ENCODE data around the gene KDM3B.

The KDM3B gene

GRCh38 chr5:138339091-138339456 lies 13.4 kb upstream of the KDM3B start:
- TF ChIP-seq ZNF274 (IDR thresholded peaks at IDR 0.05; ENCODE audit: low read depth, low read length), result no peak
- peak overlapping the region; percentile 81 for H3K4me3 ChIP-seq (ENCODE audit: low read length)

DNA sequence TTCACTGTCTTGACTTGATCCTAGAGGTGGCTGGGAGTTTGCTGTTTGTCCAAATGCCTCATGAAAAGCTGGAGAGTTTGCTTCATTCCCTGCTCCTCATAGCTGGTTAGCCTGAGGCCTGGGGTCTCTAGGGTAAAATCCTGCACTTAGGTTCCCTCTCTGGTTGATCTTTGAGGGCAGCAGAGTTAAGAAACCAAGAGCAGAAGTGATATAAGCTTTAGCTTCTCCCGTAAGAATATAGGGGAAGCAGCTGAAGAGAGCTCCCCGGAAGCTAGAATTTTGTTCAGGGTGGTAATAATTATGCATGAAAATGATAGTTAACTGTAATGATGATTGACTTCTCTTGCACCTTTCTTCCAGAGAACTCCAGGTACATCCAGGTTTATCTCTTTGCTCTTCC lies 13.0 kb upstream of the KDM3B start:
- peak overlapping the region; percentile 81 for H3K4me3 ChIP-seq (ENCODE audit: low read length)
- TF ChIP-seq ZNF274 (IDR thresholded peaks at IDR 0.05; ENCODE audit: low read depth, low read length), result no peak

DNA sequence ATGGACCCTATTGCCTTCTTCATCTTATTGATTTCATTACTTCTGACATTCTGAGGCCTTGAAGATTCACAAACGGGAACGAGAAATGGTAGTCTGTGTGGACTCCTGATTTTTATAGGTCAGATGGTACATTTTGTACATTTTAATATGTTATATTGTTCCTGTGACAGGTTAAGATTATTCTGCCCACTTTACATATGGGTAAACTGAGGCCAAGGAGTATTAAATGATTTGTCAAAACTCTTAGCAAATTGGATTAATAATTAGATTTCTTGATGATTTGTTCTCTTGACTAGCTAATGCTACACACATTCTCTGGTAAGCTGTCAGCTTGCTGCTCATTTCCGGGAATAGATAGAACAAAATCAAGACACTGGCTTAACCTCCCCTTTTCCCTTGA lies 12.5 kb upstream of the KDM3B start:
- peak overlapping the region; percentile 81 for H3K4me3 ChIP-seq (ENCODE audit: low read length)
- TF ChIP-seq ZNF274 (IDR thresholded peaks at IDR 0.05; ENCODE audit: low read depth, low read length), result no peak

DNA sequence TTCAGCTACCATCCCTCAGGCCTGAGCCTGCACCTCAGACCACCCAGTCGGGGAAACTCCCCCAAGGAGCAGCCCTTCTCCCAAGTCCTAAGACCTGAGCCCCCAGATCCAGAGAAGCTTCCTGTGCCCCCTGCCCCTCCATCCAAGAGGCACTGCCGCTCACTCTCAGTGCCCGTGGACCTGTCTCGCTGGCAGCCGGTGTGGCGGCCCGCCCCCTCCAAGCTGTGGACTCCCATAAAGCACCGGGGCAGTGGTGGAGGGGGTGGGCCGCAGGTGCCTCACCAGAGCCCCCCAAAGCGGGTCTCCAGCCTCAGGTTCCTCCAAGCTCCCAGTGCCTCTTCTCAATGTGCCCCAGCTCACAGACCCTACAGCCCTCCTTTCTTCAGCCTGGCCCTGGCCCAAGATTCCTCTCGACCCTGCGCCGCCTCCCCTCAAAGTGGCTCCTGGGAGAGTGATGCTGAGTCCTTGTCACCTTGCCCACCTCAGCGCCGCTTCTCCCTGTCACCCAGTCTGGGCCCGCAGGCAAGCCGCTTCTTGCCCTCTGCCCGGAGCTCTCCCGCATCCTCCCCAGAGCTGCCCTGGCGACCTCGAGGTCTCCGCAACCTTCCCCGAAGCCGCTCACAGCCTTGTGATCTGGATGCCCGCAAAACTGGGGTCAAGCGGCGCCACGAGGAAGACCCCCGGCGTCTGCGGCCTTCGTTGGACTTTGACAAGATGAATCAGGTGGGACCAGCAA lies 7.4 kb upstream of the KDM3B start:
- no peak overlapping the region for H3K4me3 ChIP-seq (ENCODE audit: low read length)
- TF ChIP-seq ZNF274 (IDR thresholded peaks at IDR 0.05; ENCODE audit: low read depth, low read length), result no peak

DNA sequence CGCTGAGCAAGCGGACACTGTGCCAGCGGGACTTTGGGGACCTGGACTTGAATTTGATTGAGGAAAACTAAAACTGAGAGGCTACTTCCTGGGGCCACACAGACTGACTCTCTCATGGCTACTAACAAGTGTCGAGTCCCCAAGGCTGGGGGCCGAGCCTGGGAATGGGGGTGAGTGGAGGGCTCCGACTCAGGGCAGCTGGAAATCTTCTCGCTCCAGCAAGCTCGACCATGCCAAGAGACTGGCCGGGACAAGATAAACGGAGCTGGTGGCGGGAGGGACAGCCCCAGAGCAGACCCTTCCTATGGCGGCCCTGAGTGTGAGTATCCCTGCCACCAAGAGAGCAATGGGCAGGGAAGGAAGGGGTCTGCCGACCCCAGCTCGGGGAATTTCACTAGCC lies 5.6 kb upstream of the KDM3B start:
- TF ChIP-seq ZNF274 (IDR thresholded peaks at IDR 0.05; ENCODE audit: low read depth, low read length), result no peak
- H3K4me3 ChIP-seq (ENCODE audit: low read length), result no peak overlapping the region

DNA sequence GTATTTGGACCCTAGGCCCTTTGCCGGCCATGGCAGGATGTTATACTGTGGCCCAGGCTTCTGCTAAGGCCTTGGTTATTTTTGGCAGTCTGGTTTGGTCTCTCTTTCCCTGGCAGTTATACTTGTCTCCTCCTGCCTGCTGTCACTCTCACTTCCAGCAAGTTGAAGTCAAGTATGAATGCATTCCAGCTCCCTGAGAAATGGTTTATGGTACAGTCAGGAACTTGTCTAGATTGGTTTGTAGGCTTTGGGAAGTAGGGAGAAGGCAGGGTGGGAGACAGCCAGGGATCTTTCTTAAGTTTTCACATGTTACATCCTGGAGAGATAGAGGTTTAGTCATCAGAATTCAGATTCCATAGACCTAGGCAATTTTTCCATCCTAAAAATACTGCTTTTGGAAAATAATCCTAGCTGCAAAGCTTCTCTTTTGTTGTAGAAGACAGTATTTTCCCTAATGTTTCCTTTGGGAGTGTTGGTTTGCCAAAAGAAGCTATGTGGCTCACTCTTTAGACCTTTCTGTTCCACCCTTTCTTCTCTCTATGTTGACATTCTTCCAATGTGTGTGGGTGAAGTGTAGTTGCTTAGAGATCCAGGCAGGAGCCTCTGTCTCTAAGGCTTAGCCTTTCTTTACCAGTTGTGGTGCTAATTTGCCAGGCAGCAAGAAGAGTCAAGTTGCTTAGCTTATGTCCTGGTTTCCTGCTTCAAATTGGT lies 2.5 kb upstream of the KDM3B start:
- TF ChIP-seq ZNF274 (IDR thresholded peaks at IDR 0.05; ENCODE audit: low read depth, low read length), result no peak
- H3K4me3 ChIP-seq (ENCODE audit: low read length), result no peak overlapping the region

DNA sequence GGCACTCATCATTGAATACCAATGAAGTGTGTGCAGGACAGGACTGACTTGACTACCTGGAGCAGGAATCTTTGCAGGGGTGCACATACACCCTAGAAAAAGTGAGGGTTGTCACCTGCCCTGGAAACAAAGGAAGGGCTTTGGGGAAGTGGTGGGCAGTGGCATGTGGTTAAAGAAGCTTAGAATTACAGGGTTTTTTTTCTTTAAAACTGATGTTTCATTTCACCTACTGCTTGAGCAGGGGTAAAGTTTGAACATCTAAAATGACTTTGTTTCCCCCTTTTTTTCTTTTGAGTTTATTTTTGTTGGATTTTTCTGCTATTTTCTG lies 2.0 kb upstream of the KDM3B start:
- no peak overlapping the region for H3K4me3 ChIP-seq (ENCODE audit: low read length)
- no peak for TF ChIP-seq ZNF274 (IDR thresholded peaks at IDR 0.05; ENCODE audit: low read depth, low read length)

DNA sequence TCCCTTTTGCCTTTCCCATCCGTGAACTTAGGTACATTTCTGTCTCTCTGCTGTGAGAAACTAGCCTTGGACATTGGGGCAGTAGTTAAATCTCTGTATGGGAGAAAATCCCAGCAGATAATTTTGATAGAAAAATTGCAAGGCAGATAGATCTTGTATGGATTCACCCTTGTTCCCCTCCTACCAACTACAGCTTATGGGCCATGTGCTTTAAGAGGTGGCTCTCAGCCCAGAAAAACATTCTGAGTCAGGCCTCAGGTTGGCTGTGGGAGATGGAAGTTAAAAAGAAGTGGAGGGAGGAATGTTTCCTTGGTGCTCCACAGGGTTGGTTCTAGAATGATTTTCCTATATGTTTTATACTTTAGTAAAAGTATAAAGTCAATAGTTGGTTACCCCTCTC lies 1.4 kb upstream of the KDM3B start:
- TF ChIP-seq ZNF274 (IDR thresholded peaks at IDR 0.05; ENCODE audit: low read depth, low read length), result no peak
- no peak overlapping the region for H3K4me3 ChIP-seq (ENCODE audit: low read length)

DNA sequence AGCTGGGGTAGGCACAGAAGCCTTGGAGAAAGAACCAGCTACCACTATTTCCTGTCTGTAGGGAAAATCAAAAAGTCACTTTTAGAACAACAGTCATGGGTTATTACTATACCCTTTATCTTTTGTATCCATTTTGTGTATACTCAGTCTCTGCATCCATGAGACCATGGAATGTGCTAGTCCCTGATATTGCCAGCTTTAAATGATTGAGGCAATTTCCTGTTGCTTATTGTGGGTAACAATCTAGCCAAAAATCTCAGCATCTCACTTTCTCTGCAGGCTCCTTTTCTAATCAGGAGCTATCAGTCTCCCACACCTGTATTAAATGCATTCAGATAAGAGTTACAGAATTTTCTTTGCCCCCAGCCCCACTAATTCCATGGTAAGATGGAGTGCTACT lies 968 bp upstream of the KDM3B start:
- TF ChIP-seq ZNF274 (IDR thresholded peaks at IDR 0.05; ENCODE audit: low read depth, low read length), result no peak
- no peak overlapping the region for H3K4me3 ChIP-seq (ENCODE audit: low read length)

DNA sequence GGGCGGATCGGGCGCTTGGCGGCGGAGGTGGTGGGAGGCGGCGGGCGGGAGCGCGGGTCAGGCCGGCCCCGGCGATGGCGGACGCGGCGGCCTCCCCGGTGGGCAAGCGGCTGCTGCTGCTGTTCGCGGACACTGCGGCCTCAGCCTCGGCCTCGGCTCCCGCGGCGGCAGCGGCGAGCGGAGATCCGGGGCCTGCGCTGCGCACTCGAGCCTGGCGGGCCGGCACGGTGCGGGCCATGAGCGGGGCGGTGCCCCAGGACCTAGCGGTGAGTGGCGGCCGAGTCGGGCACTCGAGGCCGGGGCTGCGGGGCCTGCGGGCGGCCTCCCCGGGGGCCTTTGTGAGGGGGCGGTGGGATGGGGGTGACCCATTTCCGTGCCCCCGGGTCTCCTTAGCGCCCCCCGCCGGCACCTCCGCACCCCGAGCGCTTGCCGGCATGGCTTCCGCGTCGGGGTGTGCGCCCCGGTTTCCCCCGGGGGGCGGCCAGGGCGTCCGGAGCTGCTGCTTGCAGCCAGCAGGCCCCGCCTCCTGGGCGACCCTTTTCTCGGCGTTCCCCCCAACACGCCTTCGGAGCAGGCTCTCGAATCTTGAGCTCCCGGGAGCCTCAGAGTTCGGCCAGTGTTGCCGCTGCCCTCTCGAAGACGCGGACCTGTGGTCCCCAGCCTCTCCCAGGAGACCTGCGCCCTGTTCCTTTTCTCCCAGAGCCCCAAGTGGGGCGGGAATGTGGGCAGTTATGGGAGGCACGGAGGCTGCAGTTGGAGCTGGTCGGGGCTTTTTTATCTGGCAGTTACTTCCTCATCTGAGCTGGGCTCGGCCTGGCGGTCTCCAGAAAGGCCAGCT lies 456 bp downstream of the KDM3B start:
- TF ChIP-seq ZNF274 (IDR thresholded peaks at IDR 0.05; ENCODE audit: low read depth, low read length), result no peak
- H3K4me3 ChIP-seq (ENCODE audit: low read length), result peak overlapping the region; percentile 100

- H3K4me3 ChIP-seq (ENCODE audit: low read length), result peak overlapping the region; percentile 100
- no peak for TF ChIP-seq ZNF274 (IDR thresholded peaks at IDR 0.05; ENCODE audit: low read depth, low read length)
Measured at GRCh38 chr5:138353560-138354080, 1.1 kb downstream of the KDM3B start.

GRCh38 chr5:138354387-138354786 lies 1.9 kb downstream of the KDM3B start:
- no peak for TF ChIP-seq ZNF274 (IDR thresholded peaks at IDR 0.05; ENCODE audit: low read depth, low read length)

DNA sequence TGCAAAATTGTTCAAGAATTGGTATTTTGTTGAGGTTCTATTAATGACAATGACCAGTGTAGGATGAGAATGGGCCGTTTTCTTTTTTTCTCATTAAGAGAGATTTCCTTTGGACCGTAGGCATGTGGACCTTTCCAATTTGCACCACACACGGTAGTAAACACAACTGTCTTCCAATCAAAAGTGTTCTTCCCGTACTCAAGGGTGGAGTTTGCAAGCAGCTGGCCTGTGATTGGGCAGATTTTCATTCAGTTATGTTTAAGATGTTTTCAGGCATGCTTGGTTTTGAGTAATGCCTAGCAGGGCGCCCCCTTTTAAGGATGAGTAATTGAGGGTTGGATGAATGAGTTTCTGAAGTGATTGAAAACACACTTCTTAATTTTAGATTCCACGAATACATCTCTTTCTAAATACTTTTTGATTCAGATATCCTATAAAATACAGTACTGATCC lies 2.5 kb downstream of the KDM3B start:
- TF ChIP-seq ZNF274 (IDR thresholded peaks at IDR 0.05; ENCODE audit: low read depth, low read length), result no peak
- peak overlapping the region; percentile 100; the same call in 1 of the 2 replicates for H3K4me3 ChIP-seq (ENCODE audit: low read length)

More at GRCh38 chr5:138354387-138354786, 1.9 kb downstream of the KDM3B start:
- H3K4me3 ChIP-seq (ENCODE audit: low read length), result peak overlapping the region; percentile 100

DNA sequence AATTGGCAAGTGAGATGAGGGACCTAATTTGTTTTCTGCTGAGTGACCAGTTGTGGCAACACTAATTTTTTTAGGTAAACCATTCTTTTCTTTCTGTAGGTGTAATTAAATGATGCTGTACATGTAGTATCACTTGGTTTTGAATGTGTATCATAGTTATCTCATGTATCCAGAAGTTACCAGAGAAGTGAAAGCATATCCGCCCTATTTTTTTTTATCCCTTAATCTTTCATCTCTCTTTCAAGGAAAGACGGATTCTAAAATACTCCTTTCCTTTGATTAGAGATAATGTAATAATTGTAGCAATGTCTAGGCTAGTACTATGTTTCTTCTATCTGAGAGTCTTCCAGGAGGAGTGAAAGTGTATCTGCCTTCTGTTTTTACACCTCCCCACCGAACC lies 7.1 kb downstream of the KDM3B start:
- TF ChIP-seq ZNF274 (IDR thresholded peaks at IDR 0.05; ENCODE audit: low read depth, low read length), result no peak
- H3K4me3 ChIP-seq (ENCODE audit: low read length), result no peak overlapping the region
